Activated CD4-positive, alpha-beta T cell treated with anti-CD3 and anti-CD28 coated beads, Interleukin-2, amount 10 ng/mL, durations not matched to agents 24 days and 14 days (primary cell): ENCODE data around the gene KRTAP23-1. TPM values are rescaled to one million over a fixed set of nuclear protein-coding genes. Genes with fewer than 3 reads are reported as not detected.

Experiments used
- DNase-seq: peaks from one replicate; pipeline ENCODE4 v3.0.0; 2022
- H3K27ac Mint-ChIP-seq: one replicate; pipeline ENCODE4 v1.8.0; 2022; ENCODE audit warnings: mild to moderate bottlenecking, mixed read lengths
- H3K27me3 Mint-ChIP-seq: one replicate; pipeline ENCODE4 v1.8.0; 2022; ENCODE audit warnings: mixed read lengths
- H3K36me3 Mint-ChIP-seq: one replicate; pipeline ENCODE4 v1.8.0; 2022; ENCODE audit warnings: low read depth, mild to moderate bottlenecking, mixed read lengths
- H3K4me1 Mint-ChIP-seq: one replicate; pipeline ENCODE4 v1.8.0; 2021; ENCODE audit warnings: mixed read lengths
- H3K4me3 Mint-ChIP-seq: one replicate; pipeline ENCODE4 v1.8.0; 2022; ENCODE audit warnings: mild to moderate bottlenecking, moderate library complexity, mixed read lengths
- H3K9me3 Mint-ChIP-seq: one replicate; pipeline ENCODE4 v1.8.0; 2021; ENCODE audit warnings: mixed read lengths
- intact Hi-C: fragments of 100-400 bp; cut with micrococcal nuclease; formaldehyde crosslinking; loops from one replicate; pipeline ENCODE4 v1.15.1; 2023
- total RNA-seq: library from RNA; stranded (reverse); gene quantifications from 2 replicates; pipeline ENCODE4 v1.2.3, GENCODE V29; 2022

Gene KRTAP23-1, protein sequence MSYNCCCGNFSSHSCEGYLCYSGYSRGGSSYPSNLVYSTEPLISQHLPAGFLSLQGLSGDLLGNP
- total RNA-seq = not detected in 2 replicates

DNA sequence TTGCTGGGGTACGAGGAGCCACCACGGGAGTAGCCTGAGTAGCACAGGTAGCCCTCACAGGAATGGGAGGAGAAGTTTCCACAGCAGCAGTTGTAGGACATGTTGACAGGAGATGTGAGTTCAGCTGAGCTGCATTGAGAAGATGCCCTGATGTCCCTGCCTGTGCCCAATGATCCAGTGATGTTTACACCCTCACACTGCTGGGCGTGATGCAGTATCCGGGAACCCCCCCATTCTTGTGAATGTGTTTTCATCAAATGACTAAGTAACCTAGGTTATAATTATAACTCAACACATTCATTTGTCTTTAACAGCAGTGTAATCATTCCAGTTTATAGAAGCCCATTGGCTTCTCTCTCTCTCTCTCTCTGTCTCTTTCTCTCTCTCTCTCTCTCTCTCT is at the start of gene KRTAP23-1:
KRTAP23-1 (minus strand) TSS at position 101 of the 400 bp plus-strand sequence; CDS start at position 101, 0 bp downstream.
- Mint-ChIP-seq H3K4me3 (no peak within 1 kb of the TSS), H3K4me1 (no peaks in the 10 kb centered on the region), H3K27me3 (no peaks in the 10 kb centered on the region), H3K36me3 (no peaks in the 10 kb centered on the region), H3K27ac (no peak within 1 kb of the TSS), H3K9me3 (no peaks in the 10 kb centered on the region)
- DNase-seq = no peak
- intact Hi-C loops = no loop called here

DNA sequence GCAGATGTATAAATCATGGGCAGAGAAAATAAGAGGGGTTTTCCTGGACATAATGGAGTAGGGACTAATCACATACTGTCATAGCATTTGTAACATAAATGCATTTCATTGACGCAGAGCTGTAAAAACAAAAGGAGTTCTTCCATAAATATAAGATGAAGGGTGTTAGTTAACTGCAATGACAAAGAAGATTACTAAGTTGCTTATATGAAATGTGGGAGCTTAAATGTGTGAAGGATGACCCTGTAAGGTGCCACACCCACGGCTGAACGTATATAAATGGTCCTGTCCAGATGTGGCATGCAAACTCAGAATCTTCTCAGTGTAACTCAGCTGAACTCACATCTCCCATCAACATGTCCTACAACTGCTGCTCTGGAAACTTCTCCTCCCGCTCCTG is 47.3 kb upstream of the KRTAP23-1 start, which contains the start of gene KRTAP13-1:
KRTAP13-1 (plus strand) TSS at position 301 of the 400 bp plus-strand sequence; CDS start at position 357, 56 bp downstream.
- Mint-ChIP-seq H3K4me3 (no peak within 1 kb of the TSS), H3K27me3 (no peaks in the 10 kb centered on the region), H3K27ac (no peak within 1 kb of the TSS), H3K9me3 (no peaks in the 10 kb centered on the region), H3K4me1 (no peaks in the 10 kb centered on the region), H3K36me3 (no peaks in the 10 kb centered on the region)
- intact Hi-C loops = no loop called here
- DNase-seq = no peak

DNA sequence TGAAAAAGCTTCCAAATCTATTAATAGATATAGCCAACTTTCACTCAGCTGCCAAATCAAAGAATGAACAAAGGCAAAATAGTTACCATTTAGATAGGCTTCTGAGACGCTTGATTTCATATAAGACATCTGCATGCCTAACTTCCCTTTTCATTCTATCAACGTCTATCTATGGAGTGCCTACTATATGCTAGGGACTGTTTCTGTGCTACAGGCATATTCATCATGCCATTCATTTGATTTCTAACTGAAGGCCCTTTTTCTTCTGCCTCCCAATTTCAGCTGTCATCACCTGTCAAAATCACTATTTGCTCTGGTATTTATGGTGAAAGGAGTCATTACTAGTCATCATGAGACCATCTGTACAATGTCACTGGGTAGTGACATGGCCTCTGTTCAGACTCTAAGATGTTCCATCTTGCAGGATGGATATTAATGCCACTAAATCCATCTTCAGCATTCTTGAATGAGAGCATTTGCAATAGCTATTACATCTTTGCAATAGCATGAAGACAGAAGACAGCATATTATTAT is 43.2 kb upstream of the KRTAP23-1 start:
- Mint-ChIP-seq H3K4me1 (no peaks in the 10 kb centered on the region), H3K27ac (no peak overlapping the region), H3K36me3 (no peaks in the 10 kb centered on the region), H3K27me3 (no peaks in the 10 kb centered on the region), H3K9me3 (no peaks in the 10 kb centered on the region), H3K4me3 (no peak overlapping the region)
- DNase-seq = no peak
- intact Hi-C loops = no loop called here

DNA sequence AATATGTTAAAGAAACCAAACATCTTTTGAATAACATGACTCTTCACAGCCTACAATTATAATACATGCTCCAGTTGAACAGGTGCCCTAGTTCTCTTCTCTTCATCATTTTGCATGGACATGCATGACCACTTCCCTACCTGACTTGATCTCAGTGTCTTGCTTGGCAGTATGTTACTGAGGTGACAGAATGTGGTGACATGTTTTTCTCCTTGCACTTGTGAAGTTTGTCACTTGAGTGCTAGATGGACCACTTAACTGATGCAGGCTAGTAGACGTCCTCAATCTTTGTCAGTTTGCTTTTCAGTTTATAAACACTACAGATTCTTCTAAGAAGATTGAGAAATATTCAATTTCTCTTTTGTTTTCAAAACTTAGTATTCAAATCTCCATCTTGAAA is 33.8 kb upstream of the KRTAP23-1 start:
- intact Hi-C loops = no loop called here
- H3K27me3 Mint-ChIP-seq = no peaks in the 10 kb centered on the region
- no peaks in the 10 kb centered on the region for H3K4me1 Mint-ChIP-seq
- no peaks in the 10 kb centered on the region for H3K9me3 Mint-ChIP-seq
- no peak for DNase-seq
- H3K36me3 Mint-ChIP-seq = no peaks in the 10 kb centered on the region
- H3K27ac Mint-ChIP-seq = no peak overlapping the region
- H3K4me3 Mint-ChIP-seq = no peak overlapping the region

DNA sequence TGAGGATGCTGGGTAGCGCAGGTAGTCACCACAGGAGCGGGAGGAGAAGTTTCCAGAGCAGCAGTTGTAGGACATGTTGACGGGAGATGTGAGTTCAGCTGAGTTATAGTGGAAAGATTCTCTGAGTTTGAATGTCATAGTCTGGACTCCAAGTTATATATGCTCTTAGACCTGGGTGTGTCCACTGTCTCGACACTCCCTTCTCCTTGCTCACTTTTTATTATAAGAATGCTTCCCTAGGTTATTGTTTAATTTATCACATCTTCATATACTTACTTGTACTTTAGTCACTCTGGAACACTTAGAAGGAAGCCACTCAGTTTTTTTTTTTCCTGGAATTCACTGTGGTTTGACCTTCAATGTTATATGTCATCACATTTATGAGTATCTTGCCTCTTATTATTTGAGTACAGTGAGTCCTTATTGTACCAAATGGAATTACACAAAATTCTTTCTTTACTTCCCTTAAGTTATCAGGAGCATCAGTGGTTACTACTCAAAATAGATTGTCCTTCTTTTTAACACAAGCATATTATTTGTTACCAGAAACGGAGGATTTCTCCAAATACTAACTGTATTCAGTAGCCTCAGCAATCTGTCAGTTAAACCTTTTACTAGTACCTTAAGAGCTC is 23.8 kb upstream of the KRTAP23-1 start, which contains the start of gene KRTAP13-2:
KRTAP13-2 (minus strand) TSS at position 133 of the 632 bp plus-strand sequence; CDS start at position 75, 58 bp downstream.
- intact Hi-C loops = no loop called here
- no peak within 1 kb of the TSS for H3K27ac Mint-ChIP-seq
- H3K4me1 Mint-ChIP-seq = no peaks in the 10 kb centered on the region
- no peaks in the 10 kb centered on the region for H3K36me3 Mint-ChIP-seq
- no peaks in the 10 kb centered on the region for H3K9me3 Mint-ChIP-seq
- no peak for DNase-seq
- H3K27me3 Mint-ChIP-seq = no peaks in the 10 kb centered on the region
- H3K4me3 Mint-ChIP-seq = no peak within 1 kb of the TSS

DNA sequence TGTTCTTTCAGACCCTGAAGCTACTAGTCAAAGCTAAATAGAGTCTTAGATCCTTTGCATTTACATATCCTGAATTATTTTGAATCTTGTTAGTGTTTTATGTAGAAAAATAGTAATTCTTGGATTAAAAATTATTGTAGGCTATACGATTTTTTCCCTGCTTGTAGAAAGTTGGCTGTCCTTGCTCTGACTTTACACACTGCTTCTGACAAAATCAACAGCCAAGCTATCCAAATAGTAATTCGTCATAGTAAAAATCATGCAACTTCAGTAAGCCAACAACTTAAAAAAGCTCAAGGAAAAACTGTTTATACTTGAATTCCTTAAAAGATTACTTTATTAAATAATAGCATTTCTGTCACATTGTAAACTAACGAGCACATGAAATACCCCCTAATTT is 7.5 kb upstream of the KRTAP23-1 start:
- DNase-seq = no peak
- Mint-ChIP-seq H3K27me3 (no peaks in the 10 kb centered on the region), H3K4me1 (no peaks in the 10 kb centered on the region), H3K9me3 (no peaks in the 10 kb centered on the region), H3K27ac (no peak overlapping the region), H3K4me3 (no peak overlapping the region), H3K36me3 (no peaks in the 10 kb centered on the region)
- intact Hi-C loops = no loop called here

DNA sequence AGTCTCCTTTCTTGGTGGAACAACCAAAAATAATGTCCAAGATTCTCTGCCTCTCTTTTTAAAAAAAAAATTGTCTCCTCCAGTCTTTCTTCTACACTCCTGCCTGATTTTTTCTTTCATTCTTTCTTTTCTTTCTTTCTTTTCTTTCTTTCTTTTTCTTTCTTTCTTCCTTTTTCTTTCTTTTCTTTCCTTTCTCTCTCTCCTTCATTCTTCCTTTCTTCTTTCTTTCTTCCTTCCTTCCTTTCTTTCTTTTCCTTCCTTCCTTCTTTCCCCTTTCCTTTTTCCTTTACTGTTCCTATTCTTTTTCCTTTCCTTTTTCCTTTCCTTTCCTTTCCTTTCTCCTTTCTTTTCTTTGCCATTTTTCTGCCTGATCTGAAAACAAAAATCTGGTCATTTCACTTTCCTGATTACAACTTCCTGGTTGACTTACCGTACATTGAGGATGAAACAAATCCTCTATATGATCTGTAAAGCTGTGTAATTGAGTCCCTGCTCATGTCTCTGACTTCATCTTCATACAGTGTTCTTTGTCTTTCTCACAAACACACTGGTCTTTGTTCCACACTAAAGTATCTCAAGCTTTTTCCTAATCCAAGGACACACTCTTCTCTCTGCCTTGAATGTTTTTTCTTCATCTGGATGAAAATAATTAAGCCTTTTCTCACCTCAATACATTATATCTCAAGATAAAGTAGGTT is 6.1 kb upstream of the KRTAP23-1 start:
- Mint-ChIP-seq H3K9me3 (no peaks in the 10 kb centered on the region), H3K36me3 (no peaks in the 10 kb centered on the region), H3K4me1 (no peaks in the 10 kb centered on the region), H3K27ac (no peak overlapping the region), H3K27me3 (no peaks in the 10 kb centered on the region), H3K4me3 (no peak overlapping the region)
- intact Hi-C loops = no loop called here
- no peak for DNase-seq

DNA sequence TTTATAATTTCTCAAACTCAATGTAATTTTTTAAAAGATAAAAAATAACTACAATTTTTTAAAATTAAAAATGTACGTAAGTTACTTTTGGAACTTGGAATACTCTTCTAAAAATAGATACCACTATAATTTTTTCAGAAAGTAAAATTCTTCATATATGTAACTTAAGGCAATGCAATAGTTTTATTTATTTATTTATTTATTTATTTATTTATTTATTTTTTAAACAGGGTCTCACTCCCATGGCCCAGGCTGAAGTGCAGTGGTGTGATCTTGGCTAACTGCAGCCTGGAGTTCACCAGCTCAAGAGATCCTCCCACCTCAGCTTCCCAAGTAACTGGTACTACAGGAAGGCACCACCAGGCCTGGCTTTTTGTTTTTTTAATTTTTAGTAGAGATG is 3.1 kb upstream of the KRTAP23-1 start:
- Mint-ChIP-seq H3K9me3 (no peaks in the 10 kb centered on the region), H3K4me1 (no peaks in the 10 kb centered on the region), H3K27me3 (no peaks in the 10 kb centered on the region), H3K27ac (no peak overlapping the region), H3K4me3 (no peak overlapping the region), H3K36me3 (no peaks in the 10 kb centered on the region)
- intact Hi-C loops = no loop called here
- no peak for DNase-seq

DNA sequence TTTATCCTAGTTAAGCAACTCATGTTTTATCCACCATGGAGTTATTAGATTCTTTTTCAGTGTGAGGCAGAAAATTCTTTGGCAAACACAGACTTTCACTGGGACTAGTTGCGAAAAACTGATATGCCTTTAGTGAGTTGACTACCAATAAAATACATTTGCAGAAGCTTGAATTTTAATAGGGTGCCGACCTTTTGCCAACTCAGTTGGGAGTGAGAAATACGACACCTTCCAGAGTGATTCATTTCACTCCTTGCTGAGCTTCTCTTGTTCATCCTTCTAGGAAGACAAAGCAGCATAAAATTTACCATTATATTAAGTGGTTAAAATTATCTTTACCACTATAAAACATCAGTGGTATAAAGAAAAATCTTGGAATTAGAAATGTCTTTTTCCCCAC is 1.2 kb upstream of the KRTAP23-1 start:
- DNase-seq = no peak
- intact Hi-C loops = no loop called here
- Mint-ChIP-seq H3K27ac (no peak overlapping the region), H3K4me1 (no peaks in the 10 kb centered on the region), H3K9me3 (no peaks in the 10 kb centered on the region), H3K4me3 (no peak overlapping the region), H3K27me3 (no peaks in the 10 kb centered on the region), H3K36me3 (no peaks in the 10 kb centered on the region)

DNA sequence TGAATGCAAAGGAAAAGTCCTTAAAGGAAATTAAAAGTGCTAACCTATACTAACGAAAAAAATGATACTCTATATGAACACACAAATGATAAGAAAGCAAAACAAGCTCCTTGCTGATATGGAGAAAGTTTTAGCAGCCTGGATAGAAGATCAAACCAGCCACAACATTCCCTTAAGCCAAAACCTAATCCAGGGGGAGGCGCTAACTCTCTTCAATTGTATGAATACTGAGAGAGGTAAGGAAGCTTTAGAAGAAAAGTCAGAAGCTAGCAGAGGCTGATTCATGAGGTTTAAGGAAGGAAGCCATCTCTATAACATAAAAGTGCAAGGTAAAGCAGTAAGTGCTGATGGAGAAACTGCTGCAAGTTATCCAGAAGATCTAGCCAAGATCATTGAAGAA is 3.4 kb downstream of the KRTAP23-1 start:
- H3K27ac Mint-ChIP-seq = no peak overlapping the region
- H3K36me3 Mint-ChIP-seq = no peaks in the 10 kb centered on the region
- H3K4me1 Mint-ChIP-seq = no peaks in the 10 kb centered on the region
- no peak for DNase-seq
- no peaks in the 10 kb centered on the region for H3K27me3 Mint-ChIP-seq
- no peaks in the 10 kb centered on the region for H3K9me3 Mint-ChIP-seq
- H3K4me3 Mint-ChIP-seq = no peak overlapping the region
- intact Hi-C loops = no loop called here

DNA sequence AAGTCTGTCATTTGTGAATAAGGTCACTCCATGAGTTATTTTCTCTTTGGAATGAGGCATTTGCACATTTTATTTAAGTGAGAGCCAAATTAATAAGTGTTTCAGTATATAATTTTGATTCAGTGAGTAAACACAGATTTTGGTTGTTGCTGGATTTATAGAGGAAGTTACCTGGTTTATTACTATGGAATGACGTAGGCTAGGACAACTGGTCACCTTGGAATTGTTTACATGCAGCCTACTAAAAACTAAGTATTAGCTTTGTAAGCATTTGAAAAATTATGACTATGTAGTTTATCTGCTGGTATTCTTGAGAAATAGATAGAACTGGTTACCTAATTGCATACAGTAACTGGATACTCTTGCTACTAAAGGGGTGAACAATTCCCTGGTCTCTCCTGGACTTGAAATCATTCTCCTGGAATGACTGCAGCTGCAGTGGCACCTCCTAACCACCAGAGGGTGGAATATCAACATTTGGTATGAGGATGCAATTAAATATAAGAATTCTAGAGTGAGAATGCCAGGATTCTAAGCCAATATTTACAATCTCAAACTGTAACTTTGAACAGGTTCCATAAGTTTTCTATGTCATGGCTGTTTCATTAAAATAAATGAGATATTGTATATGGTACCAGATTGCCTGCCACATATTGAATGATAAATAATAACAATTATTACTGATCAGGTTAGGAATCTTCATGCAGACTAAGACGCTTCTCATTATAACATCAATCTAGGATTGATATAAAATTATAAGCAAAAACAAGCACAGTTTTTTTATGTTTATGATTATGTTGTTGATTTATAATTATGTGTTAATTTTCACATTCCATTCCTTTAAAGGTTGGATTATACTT is 7.5 kb downstream of the KRTAP23-1 start:
- Mint-ChIP-seq H3K4me1 (no peaks in the 10 kb centered on the region), H3K27ac (no peak overlapping the region), H3K27me3 (no peaks in the 10 kb centered on the region), H3K36me3 (no peaks in the 10 kb centered on the region), H3K4me3 (no peak overlapping the region), H3K9me3 (no peaks in the 10 kb centered on the region)
- intact Hi-C loops = loop anchor here (1.0 to 5.0 kb wide), 2 partner anchors 391 to 745 kb away; no protein-coding TSS in a partner anchor
- peak; percentile 69 for DNase-seq

DNA sequence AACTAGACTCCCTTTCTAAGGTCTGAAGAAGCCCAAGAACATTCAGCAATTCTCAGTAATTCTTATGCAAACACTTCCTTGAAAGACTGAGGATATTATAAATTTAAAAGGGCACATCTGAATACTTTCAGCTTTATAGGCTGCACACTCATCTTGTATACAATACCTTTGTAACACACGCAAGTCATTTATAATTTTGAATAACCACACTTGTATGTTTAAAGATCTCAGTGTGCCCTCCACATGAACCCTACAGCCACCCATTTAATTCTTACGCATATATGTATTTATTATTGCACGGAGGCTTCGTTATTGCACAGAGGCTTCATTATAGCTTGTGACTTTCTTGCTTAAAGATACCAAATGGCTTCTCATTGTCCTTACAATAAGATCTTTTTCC is 9.7 kb downstream of the KRTAP23-1 start:
- Mint-ChIP-seq H3K9me3 (no peaks in the 10 kb centered on the region), H3K36me3 (no peaks in the 10 kb centered on the region), H3K4me1 (no peaks in the 10 kb centered on the region), H3K27me3 (no peaks in the 10 kb centered on the region), H3K4me3 (no peak overlapping the region), H3K27ac (no peak overlapping the region)
- DNase-seq = no peak
- intact Hi-C loops = no loop called here

DNA sequence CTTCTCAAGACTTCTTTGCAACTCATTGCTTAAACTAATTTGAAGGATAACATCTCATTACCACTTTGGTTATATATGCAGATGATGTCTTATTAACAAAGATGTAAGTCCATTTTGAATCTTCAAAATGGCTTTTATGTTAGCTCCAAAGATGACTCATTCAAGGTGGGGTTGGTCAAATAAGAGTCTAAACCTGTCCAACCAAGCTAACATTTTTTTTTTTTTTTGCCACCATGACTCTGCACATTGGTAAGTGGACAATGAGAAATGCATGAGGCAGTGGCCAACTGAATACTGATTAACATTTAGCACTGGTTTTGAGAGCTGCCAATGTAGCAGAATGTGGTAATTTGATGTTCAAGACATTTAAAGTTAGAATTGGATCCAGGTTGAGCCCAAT is 10.6 kb downstream of the KRTAP23-1 start:
- no peak overlapping the region for H3K4me3 Mint-ChIP-seq
- no peaks in the 10 kb centered on the region for H3K4me1 Mint-ChIP-seq
- no peak for DNase-seq
- no peak overlapping the region for H3K27ac Mint-ChIP-seq
- H3K27me3 Mint-ChIP-seq = no peaks in the 10 kb centered on the region
- intact Hi-C loops = no loop called here
- no peaks in the 10 kb centered on the region for H3K36me3 Mint-ChIP-seq
- no peaks in the 10 kb centered on the region for H3K9me3 Mint-ChIP-seq
